ENCODE measurements around the gene LARGE1. TPM values are rescaled to one million over a fixed set of nuclear protein-coding genes. Genes with fewer than 3 reads are reported as not detected.

LARGE1 gene
- total and polyA plus RNA-seq, 9 of the 15 experiments (the other 6 are each of a cell fraction or from before 2014, with no cell fraction given): 0.01 to 0.66 (median 0.14) TPM; not detected in 2

DNA sequence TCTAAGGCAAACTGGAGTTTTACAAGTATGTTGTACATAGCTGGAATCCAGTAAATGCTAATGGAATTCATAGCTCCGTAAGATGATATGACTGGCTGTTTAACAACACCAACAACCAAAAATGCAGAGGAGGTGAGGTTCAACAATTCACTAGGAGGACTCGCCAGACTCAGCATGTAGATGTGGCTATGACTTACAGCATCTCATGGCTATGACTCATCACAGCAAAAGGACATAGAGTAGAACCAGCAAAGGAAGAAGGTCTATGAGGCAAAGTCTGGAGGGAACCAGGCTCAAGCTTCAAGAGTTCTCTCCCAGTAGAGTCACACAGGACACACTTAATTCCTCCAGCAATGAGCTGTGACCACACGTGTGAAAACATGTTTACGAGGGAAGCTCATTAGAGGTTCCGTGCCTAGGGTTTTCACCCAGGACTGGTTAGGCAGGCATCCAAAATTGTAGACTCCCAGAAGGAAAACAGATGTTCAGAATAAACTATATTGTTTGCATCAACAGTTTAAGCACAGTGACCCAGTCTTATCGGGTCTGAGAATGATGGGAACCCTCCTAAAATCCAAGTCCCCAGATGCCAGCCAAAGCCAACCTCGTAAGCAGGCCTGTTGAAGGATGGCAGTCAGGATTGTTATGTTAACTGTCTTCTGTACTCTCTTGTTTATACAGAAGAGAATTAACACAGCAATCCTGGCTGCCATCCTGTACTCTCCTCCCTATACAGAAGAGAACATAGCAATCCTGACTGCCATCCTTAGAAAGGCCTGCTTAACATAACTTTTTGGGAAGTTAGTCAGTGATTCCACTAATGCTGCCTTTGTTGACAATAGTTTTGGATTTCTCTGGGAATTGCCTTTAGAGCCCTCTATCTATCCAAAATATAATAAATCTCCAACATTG lies 116.6 kb downstream of the LARGE1 start:
- no peak for FAIRE-seq

More for the DNA sequence above, 116.6 kb downstream of the LARGE1 start:
- Histone ChIP-seq H3K9me3 (replicated peaks; ENCODE audit: control insufficient read depth, insufficient read depth, low read depth, low read length) (no peaks in the 10 kb centered on the region), H3K4me3 (no peak overlapping the region), H2AFZ (ENCODE audit: low read depth, low read length) (no peak overlapping the region), H3K9ac (ENCODE audit: insufficient read depth in 1 of 2, low read depth in 2 of 2, low read length in 2 of 2) (no peak overlapping the region), H3K36me3 (ENCODE audit: control insufficient read depth, insufficient read depth, low read length) (no peaks in the 10 kb centered on the region), H3K27ac (ENCODE audit: extremely low read depth, low read depth, low read length) (no peak overlapping the region), H3K4me1 (replicated peaks in 1 of 2; ENCODE audit: control insufficient read depth in 2 of 2, insufficient read depth in 2 of 2, low read length in 2 of 2) (no peaks in the 10 kb centered on the region), H3K9me1 (ENCODE audit: control insufficient read depth, insufficient read depth, low read length) (no peaks in the 10 kb centered on the region), H3K79me2 (ENCODE audit: control insufficient read depth, insufficient read depth, low read length) (no peaks in the 10 kb centered on the region), H3K27me3 (ENCODE audit: control insufficient read depth in 2 of 2, insufficient read depth in 2 of 2, low read length in 2 of 2) (no peaks in the 10 kb centered on the region), H3K4me2 (ENCODE audit: insufficient read depth, low read length) (no peak overlapping the region), H4K20me1 (replicated peaks; ENCODE audit: control insufficient read depth, insufficient read depth, low read length) (no peaks in the 10 kb centered on the region)
- POLR2A ChIA-PET: no interaction called here
- no peak for TF ChIP-seq PCBP2 (IDR thresholded peaks at IDR 0.05; ENCODE audit: low read depth, low read length, poor library complexity, severe bottlenecking)
- no peak for TF ChIP-seq FUS (optimal IDR thresholded peaks at IDR 0.05; ENCODE audit: low read depth, low read length)
- TF ChIP-seq PPARD (CRISPR knock-in tag; IDR thresholded peaks at IDR 0.05): no peak
- TF ChIP-seq HDAC2 (IDR thresholded peaks at IDR 0.05): no peak
- no peak for TF ChIP-seq HNRNPL (IDR thresholded peaks at IDR 0.05; ENCODE audit: low read depth, low read length)
- TF ChIP-seq, protein P1, sequence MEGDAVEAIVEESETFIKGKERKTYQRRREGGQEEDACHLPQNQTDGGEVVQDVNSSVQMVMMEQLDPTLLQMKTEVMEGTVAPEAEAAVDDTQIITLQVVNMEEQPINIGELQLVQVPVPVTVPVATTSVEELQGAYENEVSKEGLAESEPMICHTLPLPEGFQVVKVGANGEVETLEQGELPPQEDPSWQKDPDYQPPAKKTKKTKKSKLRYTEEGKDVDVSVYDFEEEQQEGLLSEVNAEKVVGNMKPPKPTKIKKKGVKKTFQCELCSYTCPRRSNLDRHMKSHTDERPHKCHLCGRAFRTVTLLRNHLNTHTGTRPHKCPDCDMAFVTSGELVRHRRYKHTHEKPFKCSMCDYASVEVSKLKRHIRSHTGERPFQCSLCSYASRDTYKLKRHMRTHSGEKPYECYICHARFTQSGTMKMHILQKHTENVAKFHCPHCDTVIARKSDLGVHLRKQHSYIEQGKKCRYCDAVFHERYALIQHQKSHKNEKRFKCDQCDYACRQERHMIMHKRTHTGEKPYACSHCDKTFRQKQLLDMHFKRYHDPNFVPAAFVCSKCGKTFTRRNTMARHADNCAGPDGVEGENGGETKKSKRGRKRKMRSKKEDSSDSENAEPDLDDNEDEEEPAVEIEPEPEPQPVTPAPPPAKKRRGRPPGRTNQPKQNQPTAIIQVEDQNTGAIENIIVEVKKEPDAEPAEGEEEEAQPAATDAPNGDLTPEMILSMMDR (IDR thresholded peaks at IDR 0.05 in 2 of 3, conservative IDR thresholded peaks at IDR 0.05 in 1 of 3; ENCODE audit: insufficient read depth in 2 of 3, low read depth in 1 of 3, low read length in 3 of 3): no peak
- no peak for ATAC-seq
- DNase-seq (ENCODE audit: extremely low read depth in 1 of 4, low spot score in 3 of 4): no peak
- BruUV-seq (replicated peaks): no TSS peak
- in situ Hi-C loops (cut with MboI): no loop called here
- CTCF ChIA-PET (ENCODE audit: low intra/inter-chr PET ratio): no interaction called here
- WGBS (ENCODE audit: insufficient coverage, low coverage, missing lambda C conversion rate): 0% methylated on average over 7 of the region's 7 CpGs
- intact Hi-C loops (cut with micrococcal nuclease): no loop called here

All from K562 (cell line).